Measurements from ENCODE around the gene WFDC8.

DNA sequence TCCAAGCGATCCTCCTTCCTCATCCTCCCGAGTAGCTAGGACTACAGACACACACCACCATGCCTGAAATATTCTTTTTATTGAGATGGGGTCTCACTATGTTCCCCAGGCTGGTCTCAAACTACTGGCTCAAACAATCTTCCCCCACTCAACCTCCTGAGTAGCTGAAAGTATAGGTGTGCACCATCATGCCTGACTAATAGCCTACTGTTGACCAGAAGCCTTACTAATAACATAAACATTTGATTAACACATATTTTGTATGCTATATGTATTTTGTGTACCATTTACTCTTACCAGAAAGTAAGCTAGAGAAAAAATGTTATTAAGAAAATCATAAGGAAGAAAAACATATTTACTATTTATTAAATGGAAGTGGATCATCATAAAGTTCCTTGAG is 38.5 kb upstream of the WFDC8 start:
- TF ChIP-seq, protein P1, sequence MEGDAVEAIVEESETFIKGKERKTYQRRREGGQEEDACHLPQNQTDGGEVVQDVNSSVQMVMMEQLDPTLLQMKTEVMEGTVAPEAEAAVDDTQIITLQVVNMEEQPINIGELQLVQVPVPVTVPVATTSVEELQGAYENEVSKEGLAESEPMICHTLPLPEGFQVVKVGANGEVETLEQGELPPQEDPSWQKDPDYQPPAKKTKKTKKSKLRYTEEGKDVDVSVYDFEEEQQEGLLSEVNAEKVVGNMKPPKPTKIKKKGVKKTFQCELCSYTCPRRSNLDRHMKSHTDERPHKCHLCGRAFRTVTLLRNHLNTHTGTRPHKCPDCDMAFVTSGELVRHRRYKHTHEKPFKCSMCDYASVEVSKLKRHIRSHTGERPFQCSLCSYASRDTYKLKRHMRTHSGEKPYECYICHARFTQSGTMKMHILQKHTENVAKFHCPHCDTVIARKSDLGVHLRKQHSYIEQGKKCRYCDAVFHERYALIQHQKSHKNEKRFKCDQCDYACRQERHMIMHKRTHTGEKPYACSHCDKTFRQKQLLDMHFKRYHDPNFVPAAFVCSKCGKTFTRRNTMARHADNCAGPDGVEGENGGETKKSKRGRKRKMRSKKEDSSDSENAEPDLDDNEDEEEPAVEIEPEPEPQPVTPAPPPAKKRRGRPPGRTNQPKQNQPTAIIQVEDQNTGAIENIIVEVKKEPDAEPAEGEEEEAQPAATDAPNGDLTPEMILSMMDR (conservative IDR thresholded peaks at IDR 0.05; ENCODE audit: low read depth, low read length): no peak
- no peak for TF ChIP-seq EZH2 (IDR thresholded peaks at IDR 0.05; ENCODE audit: borderline replicate concordance, low read depth, low read length, poor library complexity, severe bottlenecking)
